ENCODE measurements around the gene FAM20C. TPM values are rescaled to one million over a fixed set of nuclear protein-coding genes. Genes with fewer than 3 reads are reported as not detected.

FAM20C gene
- total RNA-seq, 2 experiments from 2014 or later = not detected

GRCh38 chr7:231030-231857, 38.9 kb downstream of the FAM20C start:
- Histone ChIP-seq H3K36me3 (ENCODE audit: insufficient read depth, low read length) (no peaks in the 10 kb centered on the region), H3K79me2 (ENCODE audit: insufficient read depth, low read depth, low read length) (no peaks in the 10 kb centered on the region), H3K4me1 (ENCODE audit: insufficient read depth, low read length, poor library complexity, severe bottlenecking) (no peaks in the 10 kb centered on the region), H4K20me1 (ENCODE audit: insufficient read depth, low read length) (no peaks in the 10 kb centered on the region), H3K27ac (ENCODE audit: low read depth, low read length, poor library complexity, severe bottlenecking) (no peak overlapping the region), H3K4me2 (ENCODE audit: low read length) (no peak overlapping the region), H2AFZ (ENCODE audit: low read length) (no peak overlapping the region), H3K9me3 (ENCODE audit: low read length) (no peaks in the 10 kb centered on the region), H3K4me3 (ENCODE audit: low read depth, low read length, poor library complexity, severe bottlenecking) (no peak overlapping the region), H3K9me2 (ENCODE audit: insufficient read depth, low read length) (no peaks in the 10 kb centered on the region)
- ChIA-PET CTCF (ENCODE audit: unreplicated experiment) (no interaction called here), POLR2A (no interaction called here)
- DNase-seq (ENCODE audit: low spot score) = no peak
- TF ChIP-seq EZH2phosphoT487 (IDR thresholded peaks at IDR 0.05; ENCODE audit: borderline replicate concordance, low read depth, low read length) = no peak
- TF ChIP-seq CTCF (conservative IDR thresholded peaks at IDR 0.05; ENCODE audit: low read length) = peak; percentile 51
- intact Hi-C loops (cut with micrococcal nuclease; ENCODE audit: unreplicated experiment) = no loop called here
- no TSS peak for BruUV-seq (replicated peaks)

GRCh38 chr7:231858-232246, 39.5 kb downstream of the FAM20C start:
- Histone ChIP-seq H3K27ac (ENCODE audit: low read depth, low read length, poor library complexity, severe bottlenecking) (no peak overlapping the region), H3K4me2 (ENCODE audit: low read length) (no peak overlapping the region), H3K9me3 (ENCODE audit: low read length) (no peaks in the 10 kb centered on the region), H3K4me3 (ENCODE audit: low read depth, low read length, poor library complexity, severe bottlenecking) (no peak overlapping the region), H3K4me1 (ENCODE audit: insufficient read depth, low read length, poor library complexity, severe bottlenecking) (no peaks in the 10 kb centered on the region), H3K79me2 (ENCODE audit: insufficient read depth, low read depth, low read length) (no peaks in the 10 kb centered on the region), H4K20me1 (ENCODE audit: insufficient read depth, low read length) (no peaks in the 10 kb centered on the region), H3K36me3 (ENCODE audit: insufficient read depth, low read length) (no peaks in the 10 kb centered on the region), H2AFZ (ENCODE audit: low read length) (no peak overlapping the region), H3K9me2 (ENCODE audit: insufficient read depth, low read length) (no peaks in the 10 kb centered on the region)
- CTCF ChIA-PET (ENCODE audit: unreplicated experiment) = interaction anchor here (0.6 kb wide), 1 partner anchor 14 kb away, joined by 5 read pairs; no protein-coding TSS in a partner anchor
- DNase-seq (ENCODE audit: low spot score) = no peak
- BruUV-seq (replicated peaks) = no TSS peak
- POLR2A ChIA-PET = no interaction called here
- intact Hi-C loops (cut with micrococcal nuclease; ENCODE audit: unreplicated experiment) = no loop called here
- no peak for TF ChIP-seq CTCF (conservative IDR thresholded peaks at IDR 0.05; ENCODE audit: low read length)
